Stimulated activated CD8-positive, alpha-beta memory T cell treated with anti-CD3 and anti-CD28 coated beads, Interleukin-7, amount 100 ng/mL, for 24 hours (primary cell): ENCODE data around the gene ARHGEF4.
"Not testable (repeated sequence)": the region's sequence is repeated elsewhere in the genome, so short reads cannot be mapped to it uniquely, and the experiment has no call there.

Experiments used
- DNase-seq: peaks from one replicate; pipeline ENCODE4 v3.0.0-alpha.2; 2020; ENCODE audit warnings: low read depth

Gene ARHGEF4

DNA sequence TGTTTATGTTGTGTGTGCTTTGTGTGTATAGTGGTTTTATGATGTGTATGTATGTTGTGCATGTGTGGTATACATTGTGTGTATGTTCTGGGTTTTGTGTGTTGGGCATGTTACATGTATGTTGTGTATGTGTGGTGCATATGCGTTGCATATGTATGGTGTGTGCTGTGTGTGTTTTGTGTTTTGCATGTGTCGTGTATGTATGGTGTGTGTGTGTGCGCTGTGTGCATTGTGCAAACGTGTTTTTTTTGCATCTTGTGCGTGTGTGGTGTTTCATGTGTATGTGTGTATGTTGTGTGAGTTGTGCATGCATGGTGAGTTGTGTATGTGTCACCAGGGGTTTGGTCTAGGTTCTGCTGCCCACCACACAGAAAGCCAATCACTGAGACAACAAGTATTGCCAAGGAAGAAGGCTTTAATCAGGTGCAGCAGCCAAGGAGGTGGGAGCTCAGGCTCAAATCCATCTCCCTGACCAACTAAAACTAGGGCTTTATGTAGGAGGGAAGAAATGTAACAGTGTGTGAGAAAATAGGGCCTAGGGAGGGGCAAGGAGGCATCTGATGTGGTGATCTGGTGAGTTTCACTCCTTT lies 140.8 kb downstream of the ARHGEF4 start:
- no peak for DNase-seq

DNA sequence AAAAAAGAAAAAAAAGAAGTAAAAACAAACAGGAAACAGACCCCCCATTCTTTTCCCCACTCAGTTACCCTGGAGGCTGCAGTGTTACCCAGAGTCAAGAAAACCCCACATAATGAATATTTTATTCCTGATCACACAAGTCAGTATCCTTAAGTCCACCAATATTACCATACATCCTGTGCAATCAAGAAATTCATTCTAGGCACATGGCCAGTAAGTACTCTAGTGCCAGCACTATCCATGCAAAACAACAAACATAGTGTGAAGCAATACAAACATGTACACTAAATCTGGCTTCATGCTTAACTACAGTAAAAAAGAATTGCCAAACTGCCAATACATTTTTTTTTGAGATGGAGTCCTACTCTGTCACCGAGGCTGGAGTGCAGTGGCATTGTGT lies 145.0 kb downstream of the ARHGEF4 start:
- DNase-seq = no peak

- DNase-seq = no peak
Observed at GRCh38 chr2:130985206-130985780, 148.6 kb downstream of the ARHGEF4 start.

- no peak for DNase-seq
Observed at GRCh38 chr2:130985831-130986649, 149.3 kb downstream of the ARHGEF4 start.

DNA sequence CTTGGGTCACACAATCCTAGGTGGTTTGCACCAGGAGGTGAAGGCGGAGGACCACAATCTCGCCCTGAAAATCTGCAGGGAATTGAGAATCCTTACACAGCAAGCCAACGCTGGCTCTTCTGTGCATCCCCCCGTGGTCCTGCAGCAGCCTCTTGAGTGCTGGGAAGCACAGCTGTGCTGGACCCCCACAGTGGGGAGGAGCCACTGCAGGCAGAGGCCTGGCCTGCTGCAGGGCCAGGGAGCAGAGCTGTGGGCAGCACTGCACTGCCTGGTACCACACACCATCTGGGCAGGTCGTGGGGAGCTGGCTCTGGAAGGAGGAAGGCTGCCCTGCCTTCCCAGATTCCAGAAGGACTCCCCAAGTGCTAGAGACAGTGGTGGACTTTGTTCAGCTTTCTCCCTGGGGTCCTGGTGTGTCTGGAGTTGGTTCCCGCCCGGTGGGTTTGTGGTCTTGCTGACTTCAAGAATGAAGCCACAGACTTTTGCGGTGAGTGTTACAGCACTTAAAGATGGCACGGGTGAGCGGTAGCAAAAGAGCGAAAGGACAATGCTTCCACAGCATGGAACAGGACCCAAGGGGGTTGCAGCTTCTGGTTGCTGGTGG lies 150.3 kb downstream of the ARHGEF4 start:
- no peak for DNase-seq

DNA sequence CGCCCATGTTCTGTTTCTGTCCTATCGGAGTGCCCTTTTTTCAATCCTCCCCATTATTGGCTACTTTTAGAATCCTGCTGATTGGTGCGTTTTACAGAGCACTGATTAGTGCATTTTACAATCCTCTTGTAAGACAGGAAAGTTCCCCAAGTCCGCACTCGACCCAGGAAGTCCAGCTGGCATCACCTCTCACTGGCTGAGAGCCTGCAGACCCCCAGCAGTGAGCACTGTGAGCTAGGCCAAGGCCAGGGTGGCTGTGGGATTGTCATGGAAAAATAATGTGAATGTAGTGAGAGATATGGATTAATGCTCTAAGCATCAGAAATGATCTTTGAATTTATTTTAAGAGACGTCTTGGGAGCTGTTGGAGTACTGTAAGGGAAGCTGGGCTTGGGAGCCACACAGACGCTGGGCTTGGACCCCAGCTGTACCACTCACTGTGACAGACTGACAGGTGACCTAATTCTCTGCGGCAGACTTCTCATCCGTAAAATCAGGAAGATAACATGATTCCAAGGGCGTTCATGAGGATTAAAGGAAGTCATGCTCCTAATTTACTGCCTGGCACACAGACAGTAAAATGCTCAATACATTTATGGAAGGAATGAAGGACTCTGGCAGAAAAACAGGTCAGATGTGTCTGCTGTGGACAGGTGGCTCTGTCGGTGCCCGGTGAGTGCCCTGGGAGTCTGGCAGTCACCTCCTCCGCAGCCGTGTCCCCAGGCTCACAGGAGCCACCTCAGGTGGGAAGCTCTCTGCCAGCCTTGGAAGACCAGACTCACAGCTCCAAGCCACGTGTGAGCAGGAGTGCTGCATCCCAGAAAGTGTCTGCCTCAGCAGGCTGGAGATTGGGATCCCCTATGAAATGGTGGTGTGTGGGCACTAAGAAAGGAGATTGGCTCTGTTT lies 151.1 kb downstream of the ARHGEF4 start:
- DNase-seq = no peak

DNA sequence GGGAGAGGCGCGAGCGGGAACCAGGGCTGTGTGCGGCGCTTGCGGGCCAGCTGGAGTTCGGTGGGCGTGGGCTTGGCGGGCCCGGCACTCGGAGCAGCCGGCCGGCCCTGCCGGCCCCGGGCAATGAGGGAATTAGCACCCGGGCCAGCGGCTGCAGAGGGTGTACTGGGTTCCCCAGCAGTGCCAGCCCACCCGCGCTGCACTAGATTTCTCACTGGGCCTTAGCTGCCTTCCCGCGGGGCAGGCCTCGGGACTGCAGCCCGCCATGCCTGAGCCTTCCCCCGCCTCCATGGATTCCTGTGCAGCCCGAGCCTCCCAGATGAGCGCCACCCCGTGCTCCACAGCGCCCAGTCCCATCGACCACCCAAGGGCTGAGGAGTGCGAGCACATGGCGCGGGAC lies 154.7 kb downstream of the ARHGEF4 start:
- DNase-seq = not testable (repeated sequence)

DNA sequence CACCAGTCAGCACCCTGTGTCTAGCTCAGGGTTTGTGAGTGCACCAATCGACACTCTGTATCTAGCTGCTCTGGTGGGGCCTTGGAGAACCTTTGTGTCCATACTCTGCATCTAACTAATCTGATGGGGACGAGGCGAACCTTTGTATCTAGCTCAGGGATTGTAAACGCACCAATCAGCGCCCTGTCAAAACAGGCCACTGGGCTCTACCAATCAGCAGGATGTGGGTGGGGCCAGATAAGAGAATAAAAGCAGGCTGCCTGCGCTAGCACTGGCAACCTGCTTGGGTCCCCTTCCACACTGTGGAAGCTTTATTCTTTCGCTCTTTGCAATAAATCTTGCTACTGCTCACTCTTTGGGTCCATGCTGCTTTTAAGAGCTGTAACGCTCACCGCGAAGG lies 155.3 kb downstream of the ARHGEF4 start:
- not testable (repeated sequence) for DNase-seq

DNA sequence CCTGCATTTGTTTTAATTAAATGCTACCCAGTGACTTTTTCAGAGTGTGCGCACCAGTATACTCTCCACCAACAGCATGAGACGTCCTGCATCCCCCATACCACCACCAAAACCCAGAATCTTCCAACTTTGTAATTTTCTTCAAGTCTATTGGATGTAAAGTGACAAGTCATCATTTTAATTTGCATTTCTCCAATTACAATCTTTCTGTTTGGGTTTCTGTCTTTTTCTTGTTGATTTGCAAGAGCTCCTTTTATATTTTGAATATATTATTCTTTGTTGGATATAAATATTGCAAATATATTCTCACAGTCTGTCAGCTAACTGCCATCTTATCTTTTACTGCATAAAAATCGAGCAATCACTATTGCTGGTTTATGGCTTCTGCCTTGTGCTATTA lies 160.0 kb downstream of the ARHGEF4 start:
- no peak for DNase-seq

- no peak for DNase-seq
Observed at GRCh38 chr2:130997198-130997597, 160.5 kb downstream of the ARHGEF4 start.

- DNase-seq = no peak
Observed at GRCh38 chr2:130998561-130998960, 161.8 kb downstream of the ARHGEF4 start.

DNA sequence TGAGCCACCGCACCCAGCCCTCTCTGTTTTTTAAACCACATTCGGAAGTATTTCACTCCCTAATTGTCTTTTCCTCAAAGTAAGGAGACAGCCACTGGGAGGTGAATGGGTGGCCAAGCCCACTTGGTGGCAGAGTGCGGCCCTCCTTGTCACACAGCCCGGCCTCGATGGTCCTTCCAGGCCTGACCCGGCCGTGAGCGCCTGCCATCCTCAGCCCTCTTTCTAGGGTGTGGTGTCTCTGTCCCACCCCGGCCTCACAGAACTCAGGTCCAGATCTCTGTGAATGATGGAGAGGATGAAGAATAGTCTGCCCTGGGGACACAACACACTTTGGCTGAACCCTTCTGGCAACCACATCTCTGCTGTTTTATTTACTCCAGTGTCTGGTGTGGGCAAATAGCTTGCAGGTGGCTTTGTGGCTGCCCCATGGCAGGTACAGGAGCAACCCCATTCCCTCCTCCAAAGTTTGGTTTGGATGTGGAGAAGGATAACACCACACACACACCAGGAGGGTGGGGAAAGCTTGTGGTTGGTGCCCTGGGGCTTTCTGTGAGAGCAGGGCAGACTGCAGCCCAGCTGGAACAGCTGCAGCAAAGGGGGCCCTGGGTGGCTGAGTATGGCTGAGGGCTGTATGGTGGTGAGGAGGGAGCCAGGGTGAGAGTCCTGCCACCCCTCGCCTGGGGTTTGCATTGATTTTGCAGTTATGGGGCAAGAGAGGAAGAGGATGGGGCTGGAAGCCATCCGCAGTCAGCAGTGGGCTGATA lies 167.9 kb downstream of the ARHGEF4 start:
- DNase-seq = no peak

- no peak for DNase-seq
Observed at GRCh38 chr2:131005216-131005935, 168.7 kb downstream of the ARHGEF4 start.

- no peak for DNase-seq
Observed at GRCh38 chr2:131006561-131006960, 169.8 kb downstream of the ARHGEF4 start.

GRCh38 chr2:131008967-131009366 lies 172.3 kb downstream of the ARHGEF4 start:
- no peak for DNase-seq

DNA sequence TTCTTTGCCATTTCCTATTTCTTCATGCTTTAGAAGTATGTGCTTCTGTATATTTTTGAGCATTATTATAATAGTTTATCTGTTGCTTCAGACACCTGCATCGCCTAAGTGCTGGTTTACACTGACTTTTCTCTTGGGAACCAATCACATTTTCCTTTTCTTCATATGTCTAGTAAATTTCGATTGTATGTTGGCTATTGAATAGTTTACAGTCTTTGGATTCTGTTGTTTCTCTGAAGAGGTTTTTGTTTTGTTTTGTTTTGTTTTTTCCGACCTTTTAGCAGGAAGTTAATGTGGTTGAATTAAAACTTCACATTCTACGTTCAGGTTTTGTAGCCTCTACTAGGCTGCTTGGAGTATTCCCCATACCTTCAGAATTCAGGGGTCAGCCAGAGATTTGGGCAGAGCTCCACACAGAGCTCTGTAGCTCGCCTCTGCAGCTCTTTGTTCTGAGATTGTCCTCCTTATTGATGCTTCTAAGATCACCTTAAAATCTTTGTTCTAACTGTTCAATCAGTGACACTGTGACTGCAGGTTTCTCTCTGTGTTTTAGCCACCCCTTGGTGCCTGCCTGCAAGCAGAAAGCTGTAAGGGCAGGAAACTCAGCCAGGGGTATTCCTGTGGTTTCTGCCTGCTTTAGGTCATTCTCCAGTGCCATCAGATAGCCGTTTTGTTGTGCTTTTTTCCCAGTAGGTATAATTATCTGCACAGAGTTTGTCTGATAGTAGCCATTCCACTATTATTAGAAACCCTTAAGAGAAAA lies 173.2 kb downstream of the ARHGEF4 start:
- no peak for DNase-seq

- no peak for DNase-seq
Observed at GRCh38 chr2:131010566-131010965, 173.9 kb downstream of the ARHGEF4 start.

- no peak for DNase-seq
Observed at GRCh38 chr2:131011486-131011885, 174.8 kb downstream of the ARHGEF4 start.

DNA sequence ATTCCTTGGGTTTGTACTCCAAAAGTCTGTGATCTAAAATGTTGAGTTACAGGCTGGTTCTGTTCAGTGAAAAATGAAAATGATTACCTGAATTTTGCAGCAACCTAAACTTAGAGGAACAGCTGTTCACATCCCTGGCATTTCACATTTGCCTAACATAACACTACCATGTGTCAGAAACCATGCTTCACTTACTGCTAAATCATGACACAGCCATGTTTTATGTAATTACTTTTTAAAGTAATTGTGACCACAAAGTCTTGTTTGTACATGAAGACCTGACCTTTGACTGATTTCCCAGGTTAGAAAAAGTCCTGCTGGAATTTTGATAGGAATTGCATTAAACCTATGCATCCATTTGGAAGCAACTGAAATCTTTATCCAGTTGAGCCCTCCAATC lies 177.4 kb downstream of the ARHGEF4 start:
- no peak for DNase-seq

DNA sequence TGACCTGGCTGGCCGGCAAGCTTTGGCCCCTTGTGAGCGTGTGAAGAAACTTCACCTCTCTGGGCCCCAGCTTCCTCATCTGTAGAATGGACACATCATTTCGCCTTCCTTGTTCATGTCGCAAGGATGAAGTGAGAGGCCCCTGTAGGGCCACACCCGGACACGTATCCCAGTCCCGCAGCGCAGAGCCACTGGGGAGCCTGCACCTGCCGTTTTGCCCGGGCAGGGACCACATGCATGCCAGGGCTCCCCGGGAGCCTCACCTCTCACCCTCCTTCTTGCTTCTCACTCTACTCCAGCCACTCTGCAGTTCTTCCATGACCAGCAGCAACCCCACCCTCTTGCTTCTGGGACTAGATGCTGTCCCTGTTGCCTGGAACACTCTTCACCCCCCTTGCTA lies 179.1 kb downstream of the ARHGEF4 start:
- DNase-seq = no peak
